Skeletal muscle satellite cell (primary cell): ENCODE results near the gene MAGI1.
"Not testable (repeated sequence)": the region's sequence is repeated elsewhere in the genome, so short reads cannot be mapped to it uniquely, and the experiment has no call there.

Experiments
- H3K27me3 ChIP-seq: 2 replicates; pipeline ENCODE4 v1.7.0; 2013; ENCODE audit warnings: low read length; ENCODE audit not compliant: control insufficient read depth, insufficient read depth
- H3K36me3 ChIP-seq: 2 replicates; pipeline ENCODE4 v1.7.0; 2013; ENCODE audit warnings: mild to moderate bottlenecking, control low read depth, low read length; ENCODE audit not compliant: insufficient read depth
- H3K4me1 ChIP-seq: 2 replicates; pipeline ENCODE4 v1.7.0; 2013; ENCODE audit warnings: low read length; ENCODE audit not compliant: control insufficient read depth, insufficient read depth
- H3K4me2 ChIP-seq: 2 replicates; pipeline ENCODE4 v1.7.0; 2013; ENCODE audit warnings: mild to moderate bottlenecking, low read length
- H3K4me3 ChIP-seq: 2 replicates; pipeline ENCODE4 v1.7.0; 2013; ENCODE audit warnings: low read length
- H3K9ac ChIP-seq: 2 replicates; pipeline ENCODE4 v1.7.0; 2013; ENCODE audit warnings: mild to moderate bottlenecking, low read depth, low read length, moderate library complexity
- H3K9me3 ChIP-seq: replicated peaks from 2 replicates; pipeline ENCODE4 v1.7.0; 2013; ENCODE audit warnings: mild to moderate bottlenecking, control low read depth, low read length

MAGI1 gene

GRCh38 chr3:65617787-65618186, 420.9 kb downstream of the MAGI1 start:
- H3K4me2 ChIP-seq = no peak overlapping the region
- H3K36me3 ChIP-seq = no peaks in the 10 kb centered on the region
- H3K9ac ChIP-seq = no peak overlapping the region
- H3K4me1 ChIP-seq = no peaks in the 10 kb centered on the region
- no peaks in the 10 kb centered on the region for H3K27me3 ChIP-seq
- H3K9me3 ChIP-seq = no peaks in the 10 kb centered on the region
- no peak overlapping the region for H3K4me3 ChIP-seq

DNA sequence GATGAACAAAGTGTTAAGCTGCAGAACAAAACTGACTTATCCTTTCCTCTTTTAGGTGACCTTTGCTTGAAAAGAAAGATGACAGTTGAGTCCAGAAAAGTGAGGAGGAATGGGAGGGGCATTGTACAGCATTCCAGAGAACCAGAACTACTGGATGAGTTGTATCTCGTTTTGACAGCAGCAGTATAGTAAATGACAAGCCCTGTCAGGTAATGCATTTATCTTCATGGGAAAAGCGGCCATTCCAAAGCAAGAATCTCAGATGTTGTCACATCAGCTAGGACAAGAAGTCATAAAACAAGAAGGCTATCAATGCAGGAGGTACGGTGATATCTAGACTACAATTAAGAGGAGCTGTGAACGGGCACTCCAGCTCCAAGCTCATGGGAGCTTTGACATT, 421.5 kb downstream of the MAGI1 start:
- no peaks in the 10 kb centered on the region for H3K9me3 ChIP-seq
- H3K4me1 ChIP-seq = no peaks in the 10 kb centered on the region
- H3K4me2 ChIP-seq = no peak overlapping the region
- no peak overlapping the region for H3K4me3 ChIP-seq
- no peak overlapping the region for H3K9ac ChIP-seq
- H3K27me3 ChIP-seq = no peaks in the 10 kb centered on the region
- H3K36me3 ChIP-seq = no peaks in the 10 kb centered on the region

- H3K27me3 ChIP-seq = no peaks in the 10 kb centered on the region
- H3K9ac ChIP-seq = no peak overlapping the region
- H3K4me3 ChIP-seq = no peak overlapping the region
- no peaks in the 10 kb centered on the region for H3K9me3 ChIP-seq
- H3K4me2 ChIP-seq = no peak overlapping the region
- H3K4me1 ChIP-seq = no peaks in the 10 kb centered on the region
- no peaks in the 10 kb centered on the region for H3K36me3 ChIP-seq
Measured at GRCh38 chr3:65616563-65616962, 422.2 kb downstream of the MAGI1 start.

DNA sequence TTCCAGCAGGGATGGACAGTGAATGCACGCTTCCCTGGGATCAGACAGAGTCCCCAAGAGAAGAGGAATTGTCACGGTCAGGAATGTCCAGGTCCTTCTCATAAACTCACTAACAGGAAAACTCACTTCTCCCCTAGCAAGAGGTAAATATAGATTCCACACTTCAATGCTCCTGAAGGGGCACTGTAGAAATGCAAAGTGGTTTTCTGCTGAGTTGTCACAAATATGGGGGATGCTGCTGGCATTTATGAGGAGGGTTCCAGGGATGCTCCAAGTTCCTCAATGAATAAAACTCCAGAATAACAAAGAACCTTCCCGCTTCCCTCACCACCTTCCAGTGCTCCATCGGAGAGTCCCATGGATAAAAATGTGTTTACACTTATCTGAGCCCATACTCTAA, 423.4 kb downstream of the MAGI1 start:
- Histone ChIP-seq H3K4me3 (no peak overlapping the region), H3K36me3 (no peaks in the 10 kb centered on the region), H3K9me3 (no peaks in the 10 kb centered on the region), H3K9ac (no peak overlapping the region), H3K4me2 (no peak overlapping the region), H3K27me3 (no peaks in the 10 kb centered on the region), H3K4me1 (no peaks in the 10 kb centered on the region)

GRCh38 chr3:65614585-65614984, 424.1 kb downstream of the MAGI1 start:
- no peaks in the 10 kb centered on the region for H3K9me3 ChIP-seq
- no peaks in the 10 kb centered on the region for H3K27me3 ChIP-seq
- no peak overlapping the region for H3K4me3 ChIP-seq
- H3K4me1 ChIP-seq = no peaks in the 10 kb centered on the region
- no peak overlapping the region for H3K4me2 ChIP-seq
- H3K36me3 ChIP-seq = no peaks in the 10 kb centered on the region
- no peak overlapping the region for H3K9ac ChIP-seq

GRCh38 chr3:65607965-65608460, 430.7 kb downstream of the MAGI1 start:
- H3K9me3 ChIP-seq, H3K4me3 ChIP-seq: not testable (repeated sequence)

DNA sequence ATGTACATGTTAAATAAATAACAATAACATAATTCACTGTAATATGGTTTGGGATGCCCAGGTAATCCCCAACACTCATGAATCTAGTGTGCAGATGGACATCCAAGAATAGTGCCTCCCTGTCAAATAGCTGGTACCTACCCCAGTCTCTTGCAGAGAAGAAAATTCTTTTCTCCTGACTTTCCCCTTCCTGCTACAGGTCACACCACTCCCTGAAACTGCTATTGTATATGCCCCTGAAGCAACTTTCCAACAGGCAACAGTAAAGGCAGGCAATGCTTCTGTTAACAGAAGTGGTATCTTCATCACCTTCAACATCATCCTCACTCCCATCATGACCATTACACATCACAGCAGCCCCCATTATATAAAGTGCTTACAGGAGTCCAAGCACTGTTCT, 431.6 kb downstream of the MAGI1 start:
- Histone ChIP-seq H3K9ac (no peak overlapping the region), H3K4me1 (peaks cover 9% of the 10 kb centered on the region), H3K36me3 (no peaks in the 10 kb centered on the region), H3K27me3 (no peaks in the 10 kb centered on the region), H3K4me3 (no peak overlapping the region), H3K9me3 (no peaks in the 10 kb centered on the region), H3K4me2 (no peak overlapping the region)

More at GRCh38 chr3:65607965-65608460, 430.7 kb downstream of the MAGI1 start:
- not testable (repeated sequence) for H3K36me3 ChIP-seq, H3K27me3 ChIP-seq, H3K4me2 ChIP-seq, H3K4me1 ChIP-seq, H3K9ac ChIP-seq

DNA sequence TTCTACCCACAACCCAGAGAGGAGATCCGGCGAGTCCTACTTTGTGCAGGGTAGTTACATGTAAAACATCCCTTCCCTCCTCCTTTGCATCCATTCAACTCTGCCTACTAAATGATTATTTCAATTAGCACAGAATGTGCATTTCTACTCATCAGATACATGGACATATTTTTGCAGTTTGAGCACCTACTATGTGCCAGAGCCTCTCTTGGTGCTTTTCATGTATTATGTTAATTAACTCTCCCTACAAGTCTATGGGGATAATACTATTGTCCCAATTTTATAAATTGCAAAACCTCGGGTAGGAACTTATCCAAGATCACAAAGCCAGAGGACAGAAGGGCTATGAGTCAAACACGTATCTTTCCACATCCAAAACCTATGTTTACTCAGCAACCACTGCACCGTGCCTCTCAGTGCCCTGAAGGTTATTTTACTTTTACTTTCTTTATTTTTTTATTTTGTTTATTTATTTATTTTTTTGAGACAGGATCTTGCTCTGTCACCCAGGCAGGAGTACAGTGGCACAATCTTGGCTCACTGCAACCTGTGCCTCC, 432.8 kb downstream of the MAGI1 start:
- H3K9ac ChIP-seq = no peak overlapping the region

GRCh38 chr3:65604863-65605526, 433.7 kb downstream of the MAGI1 start:
- H3K4me1 ChIP-seq = peaks cover 9% of the 10 kb centered on the region
- no peaks in the 10 kb centered on the region for H3K9me3 ChIP-seq
- no peak overlapping the region for H3K4me2 ChIP-seq
- no peak overlapping the region for H3K9ac ChIP-seq
- H3K36me3 ChIP-seq = no peaks in the 10 kb centered on the region
- no peaks in the 10 kb centered on the region for H3K27me3 ChIP-seq
- H3K4me3 ChIP-seq = no peak overlapping the region

More for the DNA sequence above, 432.8 kb downstream of the MAGI1 start:
- no peak overlapping the region for H3K4me2 ChIP-seq
- H3K36me3 ChIP-seq = no peaks in the 10 kb centered on the region
- no peaks in the 10 kb centered on the region for H3K9me3 ChIP-seq
- no peak overlapping the region for H3K4me3 ChIP-seq
- H3K4me1 ChIP-seq = peaks cover 9% of the 10 kb centered on the region
- H3K27me3 ChIP-seq = no peaks in the 10 kb centered on the region

DNA sequence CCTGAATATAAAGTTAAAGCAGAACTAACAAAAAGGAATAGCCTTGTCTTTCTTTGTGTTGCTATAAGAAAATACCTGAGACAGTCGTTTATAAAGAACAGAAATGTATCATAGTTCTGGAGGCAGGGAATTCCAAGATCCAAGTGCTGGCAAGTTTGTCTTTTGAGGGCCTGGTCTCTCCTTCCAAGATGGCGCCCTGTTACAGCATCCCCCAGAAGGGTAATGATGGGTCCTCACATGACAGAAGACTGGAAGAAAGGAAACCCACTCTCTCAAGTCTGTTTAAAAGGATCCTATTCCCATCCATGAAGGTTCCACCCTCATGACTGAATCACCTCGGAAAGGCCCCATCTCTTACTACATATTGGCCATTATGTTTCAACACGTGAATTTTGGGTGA, 435.1 kb downstream of the MAGI1 start:
- H3K27me3 ChIP-seq = no peaks in the 10 kb centered on the region
- H3K4me2 ChIP-seq = no peak overlapping the region
- no peaks in the 10 kb centered on the region for H3K36me3 ChIP-seq
- H3K9ac ChIP-seq = no peak overlapping the region
- no peak overlapping the region for H3K4me3 ChIP-seq
- no peaks in the 10 kb centered on the region for H3K9me3 ChIP-seq
- H3K4me1 ChIP-seq = peaks cover 9% of the 10 kb centered on the region

GRCh38 chr3:65600888-65601287, 437.8 kb downstream of the MAGI1 start:
- Histone ChIP-seq H3K9ac (no peak overlapping the region), H3K36me3 (no peaks in the 10 kb centered on the region), H3K27me3 (no peaks in the 10 kb centered on the region), H3K4me1 (peaks cover 20% of the 10 kb centered on the region), H3K4me3 (no peak overlapping the region), H3K4me2 (no peak overlapping the region), H3K9me3 (no peaks in the 10 kb centered on the region)

DNA sequence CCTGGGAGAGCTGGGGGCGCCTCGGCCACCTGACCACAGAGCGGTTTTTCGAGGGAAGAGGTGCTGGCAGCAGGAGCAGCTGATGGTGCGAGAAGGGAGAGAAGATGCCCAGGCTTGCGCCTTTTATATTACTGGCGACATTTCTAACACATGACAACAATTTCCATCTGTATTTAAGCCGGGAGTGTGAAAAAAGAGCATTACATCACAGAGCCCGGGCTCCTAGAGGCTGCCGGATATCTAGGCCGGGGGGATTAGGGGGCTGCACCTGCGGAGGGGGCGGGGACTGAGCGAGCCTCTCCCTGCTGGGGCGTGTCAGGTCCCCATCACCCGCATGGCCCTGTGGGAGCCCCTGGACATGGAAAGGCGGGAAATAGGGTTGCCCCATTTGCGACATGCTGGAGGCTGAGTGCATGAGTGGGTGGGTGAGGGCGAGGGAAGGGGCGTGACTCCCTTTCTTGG, 440.7 kb downstream of the MAGI1 start:
- Histone ChIP-seq H3K9me3 (no peaks in the 10 kb centered on the region), H3K27me3 (no peaks in the 10 kb centered on the region), H3K4me2 (peak overlapping the region; percentile 86), H3K4me1 (peaks cover 12% of the 10 kb centered on the region), H3K9ac (no peak overlapping the region), H3K4me3 (no peak overlapping the region), H3K36me3 (no peaks in the 10 kb centered on the region)
